RWPE1 (cell line): Measurements from ENCODE around the gene MAP6.

Source experiments
- CTCF ChIA-PET: fragments of 350-600 bp; sonication (Branson Sonifier 250); formaldehyde crosslinking; extraction: SDS; loops from one replicate; lab custom pipeline; 2021; lab: Yijun Ruan, JAX
- POLR2A ChIA-PET: fragments of 400-600 bp; formaldehyde crosslinking; extraction: SDS; loops from one replicate; lab custom pipeline; 2020; ENCODE audit warnings: antibody characterized with exemption; ENCODE audit not compliant: low non-redundant PET; lab: Yijun Ruan, JAX
- DNase-seq: peaks from one replicate; pipeline ENCODE4 v3.0.0; 2012; ENCODE audit warnings: low spot score
- H3K27ac ChIP-seq: fragments of 450-650 bp; 2 replicates; pipeline ENCODE4 v1.5.1; 2017
- CTCF ChIP-seq: fragments of 450-650 bp; conservative IDR thresholded peaks from 2 replicates; pipeline ENCODE4 v1.5.1; 2017; ENCODE audit warnings: low read depth, mild to moderate bottlenecking

MAP6 gene

GRCh38 chr11:75555079-75555811 is 113.6 kb downstream of the MAP6 start:
- DNase-seq: no peak
- peak overlapping the region; percentile 97 for H3K27ac ChIP-seq
- ChIA-PET CTCF (interaction anchor here (0.7 kb wide), 1 partner anchor 1505 kb away, joined by 4 read pairs; no protein-coding TSS in a partner anchor), POLR2A (no interaction called here)
- no peak for TF ChIP-seq CTCF

GRCh38 chr11:75554258-75555022 is 114.4 kb downstream of the MAP6 start:
- TF ChIP-seq CTCF: no peak
- H3K27ac ChIP-seq: peak overlapping the region; percentile 97
- POLR2A ChIA-PET: interaction anchor here (1.1 kb wide), 1 partner anchor 8 kb away, joined by 8 read pairs; the partner anchor contains the start of gene SERPINH1
- no peak for DNase-seq
- CTCF ChIA-PET: interaction anchor here (0.6 to 0.7 kb wide), 2 partner anchors 16 to 22 kb away, joined by 3 to 4 read pairs; no protein-coding TSS in a partner anchor

GRCh38 chr11:75553889-75554257 is 115.0 kb downstream of the MAP6 start:
- POLR2A ChIA-PET: interaction anchor here (1.1 kb wide), 1 partner anchor 9 kb away, joined by 8 read pairs; the partner anchor contains the start of gene SERPINH1
- H3K27ac ChIP-seq: peak overlapping the region; percentile 97
- CTCF ChIA-PET: interaction anchor here (0.6 to 0.7 kb wide), 3 partner anchors 16 to 213 kb away, joined by 3 to 4 read pairs (median 3); no protein-coding TSS in a partner anchor
- TF ChIP-seq CTCF: no peak
- DNase-seq: no peak

- no peak for DNase-seq
- peak overlapping the region; percentile 97 for H3K27ac ChIP-seq
- no peak for TF ChIP-seq CTCF
- ChIA-PET POLR2A (no interaction called here), CTCF (interaction anchor here (0.5 to 0.7 kb wide), 3 partner anchors 21 to 213 kb away, joined by 3 to 5 read pairs (median 3); no protein-coding TSS in a partner anchor)
These were observed 115.7 kb downstream of the MAP6 start for GRCh38 chr11:75553182-75553581.

GRCh38 chr11:75549370-75549958 is 119.4 kb downstream of the MAP6 start:
- ChIA-PET CTCF (no interaction called here), POLR2A (no interaction called here)
- DNase-seq: no peak
- no peak overlapping the region for H3K27ac ChIP-seq
- no peak for TF ChIP-seq CTCF
